Endothelial cell (in vitro differentiated cells): ENCODE results near the gene LRRC49. TPM values are rescaled to one million over a fixed set of nuclear protein-coding genes. Genes with fewer than 3 reads are reported as not detected.

Experiments used
- DNase-seq: peaks from one replicate; pipeline ENCODE4 v3.0.0; 2021; ENCODE audit warnings: low spot score
- H3K27ac Mint-ChIP-seq: one replicate; pipeline ENCODE4 v1.8.0; 2021; ENCODE audit warnings: mixed read lengths, inconsistent platforms; ENCODE audit not compliant: unreplicated experiment
- H3K27me3 Mint-ChIP-seq: one replicate; pipeline ENCODE4 v1.8.0; 2021; ENCODE audit warnings: mild to moderate bottlenecking, moderate library complexity, mixed read lengths, inconsistent platforms; ENCODE audit not compliant: unreplicated experiment
- H3K36me3 Mint-ChIP-seq: one replicate; pipeline ENCODE4 v1.8.0; 2021; ENCODE audit warnings: mild to moderate bottlenecking, low read depth, mixed read lengths, inconsistent platforms; ENCODE audit not compliant: unreplicated experiment
- H3K4me1 Mint-ChIP-seq: one replicate; pipeline ENCODE4 v1.8.0; 2021; ENCODE audit warnings: mild to moderate bottlenecking, mixed read lengths, inconsistent platforms; ENCODE audit not compliant: unreplicated experiment
- H3K4me3 Mint-ChIP-seq: one replicate; pipeline ENCODE4 v1.8.0; 2021; ENCODE audit warnings: mild to moderate bottlenecking, mixed read lengths, inconsistent platforms; ENCODE audit not compliant: unreplicated experiment
- H3K9me3 Mint-ChIP-seq: one replicate; pipeline ENCODE4 v1.8.0; 2021; ENCODE audit warnings: mixed read lengths, inconsistent platforms; ENCODE audit not compliant: unreplicated experiment
- CTCF ChIP-seq: fragments of 200-600 bp; sonication (generic); IDR thresholded peaks from one replicate; pipeline ENCODE4 v1.5.0; 2021; ENCODE audit warnings: antibody characterized with exemption; ENCODE audit not compliant: unreplicated experiment
- total RNA-seq: library from RNA; stranded (reverse); fragmentation: NEBNext Ultra II Directional; extraction: Animal tissue kit (Norgen Biotek cat#: 25700); gene quantifications from one replicate; pipeline ENCODE4 v1.2.1, GENCODE V29; 2021; ENCODE audit not compliant: unreplicated experiment

The LRRC49 gene
- total RNA-seq, 1 donor from 2014 or later: 4.2 TPM

GRCh38 chr15:70873232-70874054 lies 19.2 kb upstream of the LRRC49 start:
- TF ChIP-seq CTCF: no peak
- H3K27ac Mint-ChIP-seq: no peak overlapping the region
- no peak for DNase-seq
- H3K36me3 Mint-ChIP-seq: no peaks in the 10 kb centered on the region
- no peaks in the 10 kb centered on the region for H3K9me3 Mint-ChIP-seq
- no peak overlapping the region for H3K4me3 Mint-ChIP-seq
- H3K27me3 Mint-ChIP-seq: peaks cover 2% of the 10 kb centered on the region
- H3K4me1 Mint-ChIP-seq: no peaks in the 10 kb centered on the region

GRCh38 chr15:70875001-70875782 lies 17.4 kb upstream of the LRRC49 start:
- no peak for DNase-seq
- H3K27ac Mint-ChIP-seq: no peak overlapping the region
- H3K36me3 Mint-ChIP-seq: no peaks in the 10 kb centered on the region
- H3K4me1 Mint-ChIP-seq: no peaks in the 10 kb centered on the region
- H3K4me3 Mint-ChIP-seq: no peak overlapping the region
- TF ChIP-seq CTCF: no peak
- H3K9me3 Mint-ChIP-seq: no peaks in the 10 kb centered on the region
- H3K27me3 Mint-ChIP-seq: no peaks in the 10 kb centered on the region

- H3K4me3 Mint-ChIP-seq: no peak overlapping the region
- no peaks in the 10 kb centered on the region for H3K9me3 Mint-ChIP-seq
- H3K36me3 Mint-ChIP-seq: no peaks in the 10 kb centered on the region
- H3K4me1 Mint-ChIP-seq: no peaks in the 10 kb centered on the region
- no peaks in the 10 kb centered on the region for H3K27me3 Mint-ChIP-seq
- no peak for TF ChIP-seq CTCF
- no peak for DNase-seq
- no peak overlapping the region for H3K27ac Mint-ChIP-seq
Observed at GRCh38 chr15:70876011-70876410, 16.6 kb upstream of the LRRC49 start.

GRCh38 chr15:70876683-70877082 lies 15.9 kb upstream of the LRRC49 start:
- Mint-ChIP-seq H3K9me3 (no peaks in the 10 kb centered on the region), H3K4me1 (no peaks in the 10 kb centered on the region), H3K4me3 (no peak overlapping the region)

More at GRCh38 chr15:70876683-70877082, 15.9 kb upstream of the LRRC49 start:
- no peaks in the 10 kb centered on the region for H3K36me3 Mint-ChIP-seq
- DNase-seq: no peak
- TF ChIP-seq CTCF: no peak
- no peak overlapping the region for H3K27ac Mint-ChIP-seq
- no peaks in the 10 kb centered on the region for H3K27me3 Mint-ChIP-seq
